Stimulated activated naive B cell treated with anti-CD40 and anti-IgM and Interleukin-4, amounts not matched to agents 10 μg/mL and 1 μg/mL and 100 μg/mL, for 72 hours (primary cell): ENCODE results near the gene KRT6B.

ENCODE experiments used
- ATAC-seq, 2 donors: fragments of 150-1000 bp; cut with Tn5 transposase; replicated peaks; 2 replicates each; pipeline ENCODE4 v1.10.0; 2021; ENCODE audit warnings: moderate library complexity in 1 of 2
- DNase-seq: peaks from one replicate; pipeline ENCODE4 v3.0.0; 2021
- H3K27ac Mint-ChIP-seq: one replicate; pipeline ENCODE4 v1.8.0; 2022; ENCODE audit warnings: mild to moderate bottlenecking, mixed read lengths
- H3K27me3 Mint-ChIP-seq, 2 donors: one replicate each; pipeline ENCODE4 v1.8.0; 2022; ENCODE audit warnings: mixed read lengths in 2 of 2
- H3K36me3 Mint-ChIP-seq, 2 donors: one replicate each; pipeline ENCODE4 v1.8.0; 2022; ENCODE audit warnings: mixed read lengths in 2 of 2, mild to moderate bottlenecking in 1 of 2
- H3K4me1 Mint-ChIP-seq, 2 donors: one replicate each; pipeline ENCODE4 v1.8.0; 2022; ENCODE audit warnings: mixed read lengths in 2 of 2, mild to moderate bottlenecking in 1 of 2
- H3K4me3 Mint-ChIP-seq, 2 donors: one replicate each; pipeline ENCODE4 v1.8.0; 2022; ENCODE audit warnings: mild to moderate bottlenecking in 2 of 2, mixed read lengths in 2 of 2, moderate library complexity in 1 of 2
- H3K9me3 Mint-ChIP-seq, 2 donors: one replicate each; pipeline ENCODE4 v1.8.0; 2022; ENCODE audit warnings: mixed read lengths in 2 of 2, mild to moderate bottlenecking in 1 of 2

The KRT6B gene

DNA sequence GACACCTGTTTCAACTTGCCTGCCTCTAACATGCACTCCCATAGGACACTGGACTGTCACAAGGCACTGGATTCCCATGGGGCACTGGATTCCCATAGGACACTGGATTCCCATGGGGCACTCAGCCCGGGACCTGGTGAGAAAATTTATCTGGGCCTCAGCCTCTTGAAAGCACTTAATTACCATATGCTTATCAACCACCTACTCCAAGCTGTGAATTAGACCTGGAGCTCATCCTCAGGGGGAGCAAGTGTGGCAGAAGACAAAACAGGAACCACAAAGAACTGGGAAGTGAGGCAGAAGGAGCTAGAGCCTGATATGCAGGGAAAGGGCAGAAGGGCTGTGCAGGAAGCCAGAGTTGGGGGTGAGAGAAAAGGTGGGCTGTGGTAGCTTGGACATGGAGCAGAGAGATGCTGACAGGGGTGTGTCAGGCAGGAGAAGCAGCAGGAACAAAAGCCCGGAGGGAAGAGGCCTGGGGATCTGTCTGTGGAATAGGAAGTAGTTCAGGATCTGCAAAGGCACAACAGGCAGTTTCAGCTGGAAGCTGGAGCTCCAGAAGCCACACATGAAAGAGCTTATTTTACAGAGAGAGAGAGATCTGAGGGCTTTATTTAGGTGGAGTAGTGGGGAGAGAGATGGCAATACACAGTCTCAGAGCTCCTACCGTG lies 48.9 kb downstream of the KRT6B start:
- no peak for ATAC-seq
- no peak overlapping the region for H3K4me3 Mint-ChIP-seq

DNA sequence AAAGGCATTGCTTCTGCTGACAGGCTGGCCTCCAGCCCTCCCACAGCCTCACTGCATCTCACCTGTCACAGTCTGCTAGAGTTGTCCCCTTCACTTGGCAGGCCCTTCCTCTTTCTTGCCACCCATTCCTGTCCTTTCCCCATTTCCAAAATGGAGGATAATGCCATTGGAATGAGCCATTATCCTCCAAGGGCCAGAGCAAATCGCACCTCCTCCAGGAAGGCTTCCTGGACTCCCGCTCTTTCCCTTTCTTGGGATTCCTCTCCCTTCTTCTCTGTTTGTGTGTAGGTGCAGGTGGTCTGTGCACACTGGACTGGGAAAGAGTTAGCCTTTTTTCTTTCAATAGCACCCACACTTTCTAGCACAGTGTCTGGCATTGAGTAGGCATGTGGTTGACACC lies 49.6 kb downstream of the KRT6B start:
- Mint-ChIP-seq H3K4me3 (no peak overlapping the region), H3K27ac (no peak overlapping the region), H3K4me1 (no peaks in the 10 kb centered on the region), H3K36me3 (no peaks in the 10 kb centered on the region), H3K27me3 (peaks cover 17 to 19% of the 10 kb centered on the region in 2 donors), H3K9me3 (no peaks in the 10 kb centered on the region)
- DNase-seq, result no peak
- no peak for ATAC-seq

More for the DNA sequence above, 48.9 kb downstream of the KRT6B start:
- Mint-ChIP-seq H3K27me3 (peaks cover 17 to 18% of the 10 kb centered on the region in 2 donors), H3K27ac (no peak overlapping the region), H3K4me1 (no peaks in the 10 kb centered on the region), H3K36me3 (no peaks in the 10 kb centered on the region), H3K9me3 (no peaks in the 10 kb centered on the region)
- DNase-seq, result no peak

DNA sequence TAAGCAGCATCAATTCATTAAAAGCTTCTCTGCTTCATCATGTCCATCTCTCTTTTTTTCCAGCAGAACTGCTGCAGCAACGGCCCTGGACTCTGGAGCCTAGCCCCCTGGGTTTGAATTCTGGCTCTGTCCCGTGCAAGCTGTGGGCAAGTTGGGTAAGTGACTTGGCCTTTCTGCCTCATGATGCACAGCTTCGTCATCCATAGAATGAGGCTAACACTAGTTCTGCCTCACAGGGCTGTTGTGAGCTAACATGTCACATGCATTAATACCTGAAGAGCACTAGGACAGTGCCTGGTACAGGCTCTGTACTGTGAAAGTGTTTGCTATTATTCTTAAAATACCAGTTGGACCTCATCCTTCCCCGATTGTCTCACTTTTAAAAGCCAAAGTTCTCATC lies 50.0 kb downstream of the KRT6B start:
- Mint-ChIP-seq H3K27me3 (peaks cover 17 to 23% of the 10 kb centered on the region in 2 donors), H3K4me1 (no peaks in the 10 kb centered on the region), H3K9me3 (no peaks in the 10 kb centered on the region), H3K36me3 (no peaks in the 10 kb centered on the region), H3K4me3 (no peak overlapping the region), H3K27ac (no peak overlapping the region)
- DNase-seq (no peak), ATAC-seq (no peak)

DNA sequence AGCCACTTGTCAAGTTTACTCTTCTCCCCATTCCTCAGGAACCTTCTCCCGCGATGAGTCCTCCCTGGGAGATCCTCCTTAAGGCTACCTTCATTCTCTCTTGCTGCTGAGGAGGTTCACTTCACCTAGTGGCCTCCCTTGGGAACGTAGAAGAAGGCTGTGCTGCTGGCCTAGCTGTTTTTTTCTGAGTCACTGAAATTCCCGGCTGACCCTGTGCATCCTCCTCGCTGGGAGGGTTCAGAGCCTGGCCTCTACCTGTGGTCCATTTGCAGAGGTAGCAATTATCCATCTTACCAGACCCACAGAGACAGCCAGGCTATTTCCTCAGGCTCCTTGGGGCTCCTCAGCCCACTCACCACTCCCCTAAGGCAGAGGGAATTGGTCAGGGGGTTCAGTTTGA lies 50.4 kb downstream of the KRT6B start:
- Mint-ChIP-seq H3K4me3 (no peak overlapping the region), H3K36me3 (no peaks in the 10 kb centered on the region), H3K27ac (no peak overlapping the region), H3K27me3 (peaks cover 17 to 25% of the 10 kb centered on the region in 2 donors), H3K4me1 (no peaks in the 10 kb centered on the region), H3K9me3 (no peaks in the 10 kb centered on the region)
- no peak for ATAC-seq
- no peak for DNase-seq

DNA sequence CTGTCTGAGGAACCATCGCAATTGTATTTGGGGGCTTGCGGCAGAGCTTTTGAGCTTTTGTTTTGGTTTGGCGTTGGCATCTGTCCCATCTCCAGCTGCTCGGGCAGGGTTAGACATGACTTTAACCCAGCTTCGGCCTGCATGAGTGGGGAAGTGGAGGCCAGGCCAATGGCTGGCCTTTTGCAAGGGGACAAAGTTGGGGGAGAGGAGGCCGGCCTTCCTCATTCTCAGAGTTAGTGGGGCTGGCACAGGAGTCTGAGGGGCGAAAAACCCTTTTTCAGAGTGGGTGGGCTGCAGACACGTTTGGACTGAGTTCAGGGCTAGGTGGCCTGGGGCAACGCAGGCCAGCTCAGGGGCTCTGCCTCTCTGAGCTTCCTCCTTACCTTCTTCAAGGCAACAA lies 51.0 kb downstream of the KRT6B start:
- no peak for ATAC-seq
- Mint-ChIP-seq H3K27me3 (peaks cover 22 to 25% of the 10 kb centered on the region in 2 donors), H3K4me1 (no peaks in the 10 kb centered on the region), H3K9me3 (no peaks in the 10 kb centered on the region), H3K4me3 (no peak overlapping the region), H3K36me3 (no peaks in the 10 kb centered on the region), H3K27ac (no peak overlapping the region)
- DNase-seq, result no peak

DNA sequence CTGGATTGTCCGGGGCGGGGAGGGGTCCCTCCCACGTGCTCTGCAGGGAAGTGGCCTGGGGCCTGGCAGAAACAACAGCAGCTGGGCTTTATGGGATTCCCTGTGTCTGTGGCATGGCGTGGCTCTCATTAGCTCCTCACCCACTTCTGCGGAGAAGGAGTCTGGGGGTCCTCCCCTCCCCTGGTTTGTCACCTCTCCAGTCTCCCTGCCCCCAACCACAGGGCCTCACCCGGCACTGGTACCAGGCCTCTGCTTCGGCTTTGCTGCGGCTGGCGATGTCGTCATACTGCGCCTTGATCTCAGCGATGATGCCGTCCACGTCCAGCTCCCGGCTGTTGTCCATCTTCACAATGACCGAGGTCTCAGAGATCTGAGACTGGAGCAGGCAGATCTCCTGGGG lies 52.2 kb downstream of the KRT6B start:
- ATAC-seq, result no peak
- no peaks in the 10 kb centered on the region for H3K4me1 Mint-ChIP-seq
- H3K36me3 Mint-ChIP-seq, result no peaks in the 10 kb centered on the region
- H3K4me3 Mint-ChIP-seq, result no peak overlapping the region
- peaks cover 27 to 30% of the 10 kb centered on the region in 2 donors for H3K27me3 Mint-ChIP-seq
- H3K27ac Mint-ChIP-seq, result no peak overlapping the region
- no peaks in the 10 kb centered on the region for H3K9me3 Mint-ChIP-seq
- no peak for DNase-seq

DNA sequence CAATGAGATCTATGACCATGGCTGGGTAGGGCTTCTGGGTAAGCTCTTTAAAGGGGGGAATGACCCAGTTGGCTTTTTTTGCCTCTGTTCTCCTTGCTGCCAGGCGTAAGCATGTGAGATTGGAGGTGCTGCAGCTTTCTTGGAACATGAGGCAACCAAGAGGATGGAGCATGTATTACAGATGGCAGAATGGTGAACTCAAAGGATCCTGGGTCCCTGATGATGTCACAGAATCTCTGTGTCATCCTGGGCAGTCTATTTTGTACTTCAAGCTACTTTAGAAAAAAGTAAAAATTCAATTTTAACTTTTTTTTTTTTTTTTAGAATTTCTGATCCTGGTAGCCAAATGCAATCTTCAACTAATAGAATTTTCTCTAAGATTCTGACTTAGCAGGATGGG lies 53.8 kb downstream of the KRT6B start:
- ATAC-seq, result no peak
- no peak overlapping the region for H3K27ac Mint-ChIP-seq

DNA sequence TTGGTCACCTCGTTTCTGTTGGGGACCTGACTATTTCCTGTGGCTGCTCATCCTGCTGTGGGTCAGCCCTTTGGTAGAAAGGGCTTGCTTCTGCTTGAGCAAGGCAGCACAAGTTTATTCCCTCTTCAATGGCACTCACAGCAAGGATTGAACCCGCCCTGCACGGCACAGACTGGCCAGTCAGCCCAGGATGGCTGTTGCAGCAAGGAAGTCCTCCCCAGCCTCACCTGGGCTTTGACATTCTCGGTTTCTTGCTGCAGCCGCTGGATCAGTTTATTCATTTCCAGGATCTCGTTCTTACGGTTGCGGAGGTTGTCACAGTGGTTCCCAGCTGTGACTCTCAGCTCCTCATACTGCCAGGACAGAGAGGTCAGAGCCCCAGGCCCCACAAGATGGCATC lies 55.3 kb downstream of the KRT6B start:
- H3K4me3 Mint-ChIP-seq, result no peak overlapping the region
- H3K27ac Mint-ChIP-seq, result no peak overlapping the region
- H3K27me3 Mint-ChIP-seq, result peaks cover 23 to 36% of the 10 kb centered on the region in 2 donors
- H3K4me1 Mint-ChIP-seq, result no peaks in the 10 kb centered on the region
- no peak for ATAC-seq
- DNase-seq, result no peak
- H3K36me3 Mint-ChIP-seq, result no peaks in the 10 kb centered on the region
- no peaks in the 10 kb centered on the region for H3K9me3 Mint-ChIP-seq

More for the DNA sequence above, 53.8 kb downstream of the KRT6B start:
- Mint-ChIP-seq H3K4me1 (no peaks in the 10 kb centered on the region), H3K36me3 (no peaks in the 10 kb centered on the region), H3K4me3 (no peak overlapping the region), H3K27me3 (peaks cover 31 to 32% of the 10 kb centered on the region in 2 donors), H3K9me3 (no peaks in the 10 kb centered on the region)
- no peak for DNase-seq
